ENCODE measurements around the gene KCND1.

DNA sequence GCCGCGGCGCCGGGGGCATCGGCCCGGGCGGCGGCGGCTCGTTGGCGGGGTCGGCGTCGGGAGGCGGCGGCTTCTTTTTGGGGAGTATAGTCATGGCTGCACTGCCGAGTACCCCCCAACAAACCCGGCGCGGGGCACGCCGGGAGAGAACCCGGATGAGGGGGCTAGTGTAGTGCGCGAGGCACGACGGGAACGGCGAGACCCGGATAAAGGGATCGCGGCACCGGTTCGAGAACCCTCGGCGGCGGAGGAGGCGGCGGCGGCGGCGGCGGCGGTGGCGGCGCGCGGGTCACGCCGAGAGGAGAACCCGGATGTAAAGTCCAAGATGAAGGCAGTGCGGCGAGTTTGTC, 14.2 kb downstream of the KCND1 start, which contains the start of gene OTUD5:
- TF ChIP-seq, protein P1, sequence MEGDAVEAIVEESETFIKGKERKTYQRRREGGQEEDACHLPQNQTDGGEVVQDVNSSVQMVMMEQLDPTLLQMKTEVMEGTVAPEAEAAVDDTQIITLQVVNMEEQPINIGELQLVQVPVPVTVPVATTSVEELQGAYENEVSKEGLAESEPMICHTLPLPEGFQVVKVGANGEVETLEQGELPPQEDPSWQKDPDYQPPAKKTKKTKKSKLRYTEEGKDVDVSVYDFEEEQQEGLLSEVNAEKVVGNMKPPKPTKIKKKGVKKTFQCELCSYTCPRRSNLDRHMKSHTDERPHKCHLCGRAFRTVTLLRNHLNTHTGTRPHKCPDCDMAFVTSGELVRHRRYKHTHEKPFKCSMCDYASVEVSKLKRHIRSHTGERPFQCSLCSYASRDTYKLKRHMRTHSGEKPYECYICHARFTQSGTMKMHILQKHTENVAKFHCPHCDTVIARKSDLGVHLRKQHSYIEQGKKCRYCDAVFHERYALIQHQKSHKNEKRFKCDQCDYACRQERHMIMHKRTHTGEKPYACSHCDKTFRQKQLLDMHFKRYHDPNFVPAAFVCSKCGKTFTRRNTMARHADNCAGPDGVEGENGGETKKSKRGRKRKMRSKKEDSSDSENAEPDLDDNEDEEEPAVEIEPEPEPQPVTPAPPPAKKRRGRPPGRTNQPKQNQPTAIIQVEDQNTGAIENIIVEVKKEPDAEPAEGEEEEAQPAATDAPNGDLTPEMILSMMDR (conservative IDR thresholded peaks at IDR 0.05; ENCODE audit: low read length), result no peak
- no peak for TF ChIP-seq EZH2phosphoT487 (IDR thresholded peaks at IDR 0.05; ENCODE audit: borderline replicate concordance, low read depth, low read length)
